Upper lobe of left lung (tissue), 4 donors: Measurements from ENCODE around the gene SLC25A52.

Experiments
- POLR2A ChIP-seq, 4 donors: fragments of 450-650 bp; IDR thresholded peaks; one replicate each; pipeline ENCODE4 v1.5.1; 2016 to 2017; ENCODE audit warnings: antibody characterized with exemption in 4 of 4, mild to moderate bottlenecking in 2 of 4
- POLR2AphosphoS5 ChIP-seq, 2 donors: sonication (generic); formaldehyde crosslinking; IDR thresholded peaks; one replicate each; pipeline ENCODE4 v1.5.1; 2017; ENCODE audit warnings: antibody characterized with exemption in 2 of 2
- TF ChIP-seq, protein P1 (sequence below), 6 experiments: fragments of 450-650 bp in 4 of 6; fragments of 200-600 bp in 2 of 6; sonication (generic) in 2 of 6; IDR thresholded peaks; one replicate each; pipeline ENCODE4 v1.5.1; 2016 to 2019; ENCODE audit warnings: antibody characterized with exemption in 6 of 6

GRCh38 chr18:31741097-31741735 is 19.5 kb downstream of the SLC25A52 start:
- TF ChIP-seq, protein P1, sequence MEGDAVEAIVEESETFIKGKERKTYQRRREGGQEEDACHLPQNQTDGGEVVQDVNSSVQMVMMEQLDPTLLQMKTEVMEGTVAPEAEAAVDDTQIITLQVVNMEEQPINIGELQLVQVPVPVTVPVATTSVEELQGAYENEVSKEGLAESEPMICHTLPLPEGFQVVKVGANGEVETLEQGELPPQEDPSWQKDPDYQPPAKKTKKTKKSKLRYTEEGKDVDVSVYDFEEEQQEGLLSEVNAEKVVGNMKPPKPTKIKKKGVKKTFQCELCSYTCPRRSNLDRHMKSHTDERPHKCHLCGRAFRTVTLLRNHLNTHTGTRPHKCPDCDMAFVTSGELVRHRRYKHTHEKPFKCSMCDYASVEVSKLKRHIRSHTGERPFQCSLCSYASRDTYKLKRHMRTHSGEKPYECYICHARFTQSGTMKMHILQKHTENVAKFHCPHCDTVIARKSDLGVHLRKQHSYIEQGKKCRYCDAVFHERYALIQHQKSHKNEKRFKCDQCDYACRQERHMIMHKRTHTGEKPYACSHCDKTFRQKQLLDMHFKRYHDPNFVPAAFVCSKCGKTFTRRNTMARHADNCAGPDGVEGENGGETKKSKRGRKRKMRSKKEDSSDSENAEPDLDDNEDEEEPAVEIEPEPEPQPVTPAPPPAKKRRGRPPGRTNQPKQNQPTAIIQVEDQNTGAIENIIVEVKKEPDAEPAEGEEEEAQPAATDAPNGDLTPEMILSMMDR (IDR thresholded peaks at IDR 0.05): peak; percentile 78 to 89 (median 84)
- TF ChIP-seq POLR2A (IDR thresholded peaks at IDR 0.05) (no peak), POLR2AphosphoS5 (IDR thresholded peaks at IDR 0.05) (no peak)
